Ishikawa (cell line): ENCODE data around the gene PRPF40B.

Experiments
- EP300 ChIP-seq: IDR thresholded peaks from 2 replicates; pipeline ENCODE4 v1.6.1; 2012; ENCODE audit warnings: borderline replicate concordance
- TEAD4 ChIP-seq: IDR thresholded peaks from 2 replicates; pipeline ENCODE4 v1.6.1; 2012
- YY1 ChIP-seq: IDR thresholded peaks from 2 replicates; pipeline ENCODE4 v1.6.1; 2012; ENCODE audit warnings: low read depth
- ZBTB7A ChIP-seq: IDR thresholded peaks from 2 replicates; pipeline ENCODE4 v1.6.1; 2012; ENCODE audit warnings: low read depth

DNA sequence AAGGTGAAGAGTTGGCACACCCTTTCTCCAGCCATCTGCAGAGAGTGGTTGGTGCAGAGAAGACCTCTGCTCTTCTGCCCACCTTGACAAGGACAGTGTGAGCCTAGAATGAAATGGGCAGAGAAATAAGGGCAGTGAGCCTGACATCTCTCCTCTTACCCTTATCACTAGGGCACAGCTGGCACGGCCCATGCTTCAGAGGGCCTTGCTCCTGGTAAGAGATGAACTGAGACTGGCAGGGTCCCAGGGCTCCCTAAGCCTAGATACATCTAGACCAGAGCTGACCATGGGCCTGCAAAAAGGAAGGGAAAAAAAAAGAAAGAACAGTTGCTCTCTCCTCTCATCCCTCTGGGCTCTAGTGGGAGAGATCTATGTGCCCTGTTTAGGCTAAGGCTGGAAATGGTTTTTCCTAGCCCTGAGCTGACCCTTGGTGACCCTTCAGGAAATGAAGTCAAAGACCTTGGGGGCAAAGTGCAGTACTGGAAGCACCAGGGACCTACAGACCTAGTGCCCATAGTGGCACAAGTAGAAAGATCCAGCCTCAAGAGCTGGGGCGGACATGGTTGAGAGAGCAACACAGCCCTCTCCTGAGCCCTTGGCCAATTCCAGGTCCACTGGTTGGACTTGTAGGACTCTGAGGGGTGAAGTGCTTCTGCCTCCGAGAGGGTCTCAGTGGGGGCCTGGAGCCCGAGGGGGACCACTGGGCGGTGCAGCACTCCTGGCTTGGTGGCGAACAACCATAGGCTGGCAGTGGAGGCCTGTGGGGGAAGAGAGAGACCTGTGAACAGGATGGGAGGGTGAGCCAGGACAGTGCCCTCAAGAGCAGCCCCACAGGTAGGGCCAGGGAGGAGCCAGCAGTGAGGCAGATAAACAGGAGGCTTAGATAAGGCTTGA is 22.0 kb downstream of the PRPF40B start:
- TF ChIP-seq ZBTB7A = no peak
- TF ChIP-seq EP300 = no peak
- no peak for TF ChIP-seq TEAD4
- TF ChIP-seq YY1 = no peak
